Activated effector memory CD4-positive, alpha-beta T cell treated with Interleukin-2 at 50 U/mL for 16 hours (primary cell): ENCODE data around the gene MEGF10.
"Not testable (repeated sequence)": the region's sequence is repeated elsewhere in the genome, so short reads cannot be mapped to it uniquely, and the experiment has no call there.

Source experiments
- DNase-seq: peaks from one replicate; pipeline ENCODE4 v3.0.0-alpha.2; 2020

The MEGF10 gene

DNA sequence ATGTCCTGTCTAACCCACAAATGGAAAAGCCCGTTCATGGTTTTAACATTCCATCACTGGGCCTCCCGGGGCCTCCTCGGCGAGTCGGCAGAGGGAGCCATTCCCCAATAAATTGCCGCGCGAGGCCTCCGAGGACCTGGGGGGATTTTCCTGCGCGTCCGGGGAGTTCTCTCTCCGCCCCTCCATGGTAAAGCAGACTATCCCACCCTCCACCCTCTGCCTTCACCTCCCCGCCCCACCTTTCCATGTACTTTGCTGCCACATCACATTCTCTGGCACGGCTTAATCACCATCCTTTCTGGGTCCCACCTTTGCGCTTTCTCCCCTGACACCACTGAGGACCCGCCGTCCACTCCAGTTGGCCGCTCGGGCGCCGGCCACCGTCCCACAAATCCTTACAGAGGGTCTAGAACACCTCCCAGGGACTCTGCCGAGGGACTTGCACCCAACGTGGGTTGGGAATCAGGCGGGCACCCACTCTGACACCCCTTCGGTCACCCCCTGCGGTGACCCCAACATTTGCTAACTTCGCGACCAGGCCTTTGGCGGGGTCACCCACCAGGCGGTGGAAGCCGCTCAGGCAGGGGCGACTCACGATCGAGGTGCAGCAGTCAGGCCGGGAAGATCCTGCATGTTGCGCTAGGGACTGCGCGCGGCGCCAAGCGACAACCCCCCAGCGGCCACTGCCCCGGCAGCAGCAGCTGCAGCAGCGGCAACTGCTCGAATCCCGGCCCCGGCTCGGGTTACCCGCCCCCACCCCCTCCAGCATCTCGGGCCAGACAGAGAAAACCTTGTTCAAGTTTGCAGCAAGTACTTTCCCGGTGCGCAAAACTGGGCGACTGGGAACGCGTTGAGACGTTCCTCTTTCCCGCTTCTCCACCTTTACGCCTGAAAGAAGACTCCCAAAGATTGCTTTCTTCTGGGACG is at the start of gene MEGF10:
Gene MEGF10, plus strand, starts transcription at position 778 of the 927 bp plus-strand sequence. CDS start 40,513 bp downstream, outside the sequence.
- no peak for DNase-seq

GRCh38 chr5:127243011-127243410 is 47.6 kb upstream of the MEGF10 start:
- DNase-seq = no peak

- no peak for DNase-seq
These were observed 35.8 kb upstream of the MEGF10 start for GRCh38 chr5:127254729-127255284.

- no peak for DNase-seq
These were observed 33.6 kb upstream of the MEGF10 start for GRCh38 chr5:127256886-127257597.

GRCh38 chr5:127260686-127261085 is 29.9 kb upstream of the MEGF10 start:
- no peak for DNase-seq

DNA sequence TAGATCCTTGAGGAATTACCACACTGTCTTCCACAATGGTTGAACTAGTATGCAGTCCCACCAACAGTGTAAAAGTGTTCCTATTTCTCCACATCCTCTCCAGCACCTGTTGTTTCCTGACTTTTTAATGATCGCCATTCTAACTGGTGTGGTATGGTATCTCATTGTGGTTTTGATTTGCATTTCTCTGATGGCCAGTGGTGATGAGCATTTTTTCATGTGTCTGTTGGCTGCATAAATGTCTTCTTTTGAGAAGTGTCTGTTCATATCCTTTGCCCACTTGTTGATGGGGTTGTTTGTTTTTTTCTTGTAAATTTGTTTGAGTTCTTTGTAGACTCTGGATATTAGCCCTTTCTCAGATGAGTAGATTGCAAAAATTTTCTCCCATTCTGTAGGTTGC is 25.1 kb upstream of the MEGF10 start:
- not testable (repeated sequence) for DNase-seq

DNA sequence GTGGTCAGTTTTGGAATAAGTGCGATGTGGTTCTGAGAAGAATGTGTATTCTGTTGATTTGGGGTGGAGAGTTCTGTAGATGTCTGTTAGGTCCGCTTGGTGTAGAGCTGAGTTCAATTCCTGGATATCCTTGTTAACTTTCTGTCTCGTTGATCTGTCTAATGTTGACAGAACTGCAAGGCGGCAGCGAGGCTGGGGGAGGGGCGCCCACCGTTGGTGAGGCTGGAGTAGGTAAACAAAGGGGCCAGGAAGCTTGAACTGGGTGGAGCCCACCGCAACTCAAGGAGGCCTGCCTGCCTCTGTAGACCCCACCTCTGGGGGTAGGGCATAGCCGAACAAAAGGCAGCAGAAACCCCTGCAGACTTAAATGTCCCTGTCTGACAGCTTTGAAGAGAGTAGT is 22.3 kb upstream of the MEGF10 start:
- DNase-seq = not testable (repeated sequence)

- not testable (repeated sequence) for DNase-seq
These were observed 19.9 kb upstream of the MEGF10 start for GRCh38 chr5:127270713-127271112.

GRCh38 chr5:127275641-127276193 is 14.9 kb upstream of the MEGF10 start:
- no peak for DNase-seq

DNA sequence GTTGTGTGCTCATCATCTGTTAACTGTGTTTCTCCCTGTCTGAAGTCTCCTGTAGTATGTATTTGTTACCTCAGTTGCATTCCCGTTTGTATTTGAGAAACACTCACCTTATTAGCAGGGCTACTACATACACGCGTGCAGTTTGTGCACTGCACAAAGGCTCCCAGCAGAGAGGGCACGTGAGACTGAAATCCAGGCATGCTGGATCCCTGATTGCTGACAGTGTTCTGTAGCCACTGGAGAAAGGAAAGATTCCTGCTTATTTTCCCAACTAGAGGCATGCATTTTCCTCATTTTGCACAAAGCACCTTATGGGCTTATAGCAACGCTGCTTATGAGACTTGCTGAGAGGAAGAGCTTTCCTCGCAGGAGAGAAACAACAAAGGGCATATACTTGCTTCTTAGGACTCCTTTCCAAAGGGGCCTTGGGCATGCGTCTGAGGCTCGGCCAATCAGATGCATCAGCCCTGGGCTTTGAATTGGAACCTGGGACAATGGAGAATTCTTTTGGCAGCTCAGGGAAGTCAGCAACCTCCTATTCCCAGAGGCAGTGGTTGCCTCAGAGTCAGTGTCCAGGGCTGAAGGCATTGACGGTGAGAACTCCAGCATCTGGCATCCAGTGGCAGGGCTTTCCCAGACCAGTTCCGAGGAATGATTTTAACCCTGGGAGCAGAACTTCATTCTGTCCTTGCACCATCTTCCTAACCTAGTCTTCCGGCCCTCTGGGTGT is 9.9 kb upstream of the MEGF10 start:
- no peak for DNase-seq

- DNase-seq = no peak
These were observed 9.0 kb upstream of the MEGF10 start for GRCh38 chr5:127281609-127282008.

DNA sequence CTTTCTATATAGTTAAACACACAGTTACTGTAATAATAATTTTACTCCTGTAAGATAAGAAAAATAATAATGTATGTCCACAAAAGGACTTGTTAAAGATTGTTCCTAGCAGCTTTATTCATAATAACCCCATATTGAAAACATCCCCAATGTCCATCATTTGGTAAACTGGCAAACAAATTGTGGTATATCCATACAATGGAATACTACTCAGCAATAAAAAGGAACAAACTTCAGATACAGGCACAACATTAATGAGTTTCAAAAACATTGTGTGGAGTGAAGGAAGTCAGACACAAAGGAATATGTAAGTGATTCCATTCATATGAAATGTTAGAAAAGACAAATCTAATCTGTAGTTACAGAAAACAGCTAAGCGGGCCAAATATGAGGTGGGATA is 1.9 kb upstream of the MEGF10 start:
- no peak for DNase-seq

DNA sequence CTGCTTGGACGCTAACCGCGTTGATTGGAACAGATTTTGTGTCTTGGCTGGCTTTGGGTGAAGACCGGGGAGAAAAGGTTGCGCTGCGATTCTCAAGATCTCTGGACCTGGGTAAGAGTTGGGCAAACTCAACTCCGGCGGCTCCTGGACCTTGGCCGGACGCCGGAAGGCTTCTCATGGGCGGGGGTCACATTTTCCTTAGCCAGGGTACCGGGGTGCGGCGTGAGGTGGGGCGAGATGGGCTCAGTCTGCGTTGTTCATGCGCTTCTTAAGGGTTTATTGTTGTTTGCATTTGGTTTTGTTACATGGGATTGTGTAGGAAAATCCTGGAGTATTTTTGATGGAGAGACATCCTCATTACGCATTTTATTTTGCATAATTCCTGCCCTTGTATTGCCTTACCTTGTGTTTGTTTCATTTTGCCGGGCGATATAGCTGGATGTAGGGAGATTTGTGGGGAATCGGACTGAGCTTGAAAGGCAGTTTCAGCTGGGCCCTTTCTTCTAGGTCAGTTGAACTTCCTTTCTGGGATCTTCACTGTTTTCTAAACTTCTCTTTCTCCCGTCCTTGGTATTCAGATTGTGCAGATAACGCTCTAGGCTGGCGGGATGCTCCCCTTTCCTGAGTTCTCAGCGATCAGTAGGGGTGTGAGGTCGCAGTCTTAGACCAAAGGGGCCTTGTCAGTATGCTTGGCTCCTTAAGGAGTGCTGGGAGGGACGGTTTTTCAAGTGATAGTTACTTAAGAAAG is 524 bp downstream of the MEGF10 start:
- DNase-seq = no peak

- DNase-seq = no peak
These were observed 1.6 kb downstream of the MEGF10 start for GRCh38 chr5:127292030-127292735.

DNA sequence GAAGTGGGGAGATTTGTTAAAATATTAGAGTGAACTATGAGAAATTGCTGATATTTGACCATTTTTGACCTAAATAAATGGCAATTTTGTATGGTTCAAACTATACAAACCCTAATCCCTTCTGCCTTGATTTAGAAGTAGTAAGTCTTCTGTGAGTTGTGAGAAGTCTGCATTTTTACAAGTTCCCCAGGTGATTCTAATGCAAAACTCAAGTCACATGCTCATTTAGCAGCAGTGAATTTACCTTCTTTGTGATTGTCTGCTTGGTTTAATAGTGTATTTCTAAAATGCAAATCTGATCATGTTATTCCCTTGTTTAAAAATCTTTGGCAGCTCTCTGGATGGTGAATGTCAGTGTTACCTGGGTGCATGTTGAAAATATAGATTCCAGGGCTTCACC is 2.8 kb downstream of the MEGF10 start:
- DNase-seq = no peak

GRCh38 chr5:127294829-127295228 is 4.2 kb downstream of the MEGF10 start:
- no peak for DNase-seq

- DNase-seq = no peak
These were observed 4.9 kb downstream of the MEGF10 start for GRCh38 chr5:127295454-127295853.

- no peak for DNase-seq
These were observed 5.7 kb downstream of the MEGF10 start for GRCh38 chr5:127296321-127296720.

DNA sequence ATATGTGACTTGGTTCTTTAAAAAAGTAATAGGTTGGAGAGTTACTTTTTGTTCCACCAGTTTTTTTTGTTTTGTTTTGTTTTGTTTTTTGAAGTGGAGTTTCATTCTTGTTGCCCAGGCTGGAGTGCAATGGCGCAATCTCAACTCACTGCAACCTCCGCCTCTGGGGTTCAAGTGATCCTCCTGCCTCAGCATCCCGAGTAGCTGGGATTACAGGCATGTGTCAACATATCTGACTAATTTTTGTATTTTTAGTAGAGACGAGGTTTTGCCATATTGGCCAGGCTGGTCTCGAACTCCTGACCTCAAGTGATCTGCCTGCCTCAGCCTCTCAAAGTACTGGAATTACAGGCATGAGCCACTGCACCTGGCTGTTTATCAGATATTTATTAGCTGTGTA is 6.3 kb downstream of the MEGF10 start:
- not testable (repeated sequence) for DNase-seq

GRCh38 chr5:127297348-127298035 is 6.9 kb downstream of the MEGF10 start:
- no peak for DNase-seq

DNA sequence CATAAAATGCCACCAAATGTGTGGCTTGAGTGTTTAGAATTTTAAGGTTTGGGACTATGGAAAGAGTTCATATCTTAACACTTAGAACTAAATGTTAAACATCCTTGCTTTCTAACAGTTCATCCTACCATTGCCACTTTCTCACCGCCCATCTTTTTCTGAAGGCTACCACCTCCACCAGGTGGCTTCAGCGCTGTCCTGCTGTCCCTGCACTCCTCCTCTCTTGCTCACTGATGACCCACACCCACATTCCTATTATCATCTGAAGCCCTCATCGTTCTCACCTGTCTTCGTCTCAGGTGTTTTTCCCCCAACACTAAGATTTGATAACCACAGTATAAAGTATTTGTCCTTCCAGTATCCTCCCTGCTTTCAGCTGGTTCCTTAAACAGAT is 7.4 kb downstream of the MEGF10 start:
- DNase-seq = no peak
